Measurements from ENCODE around the gene SASH1. TPM values are rescaled to one million over a fixed set of nuclear protein-coding genes. Genes with fewer than 3 reads are reported as not detected.

SASH1 gene
- total and polyA plus RNA-seq, 9 of the 15 experiments (the other 6 are each of a cell fraction or from before 2014, with no cell fraction given), result 0.35 to 3.5 (median 1.6) TPM

GRCh38 chr6:148448369-148449012, 105.9 kb downstream of the SASH1 start:
- H3K4me1 ChIP-seq (replicated peaks in 1 of 2; ENCODE audit: control insufficient read depth in 2 of 2, insufficient read depth in 2 of 2, low read length in 2 of 2), result no peaks in the 10 kb centered on the region
- intact Hi-C loops (cut with micrococcal nuclease) (no loop called here), in situ Hi-C loops (cut with MboI) (no loop called here)
- H2AFZ ChIP-seq (ENCODE audit: low read depth, low read length), result no peak overlapping the region
- H3K9me1 ChIP-seq (ENCODE audit: control insufficient read depth, insufficient read depth, low read length), result no peaks in the 10 kb centered on the region
- no peak overlapping the region for H3K9ac ChIP-seq (ENCODE audit: insufficient read depth in 1 of 2, low read depth in 2 of 2, low read length in 2 of 2)
- H3K27ac ChIP-seq (ENCODE audit: extremely low read depth, low read depth, low read length), result no peak overlapping the region
- CTCF ChIA-PET (ENCODE audit: low intra/inter-chr PET ratio), result no interaction called here
- 0 out of 2 replicates have a peak, but pooled peaks cover 2% of the 10 kb centered on the region for H4K20me1 ChIP-seq (replicated peaks; ENCODE audit: control insufficient read depth, insufficient read depth, low read length)
- H3K4me3 ChIP-seq, result no peak overlapping the region
- 0% methylated on average over 6 of the region's 6 CpGs for WGBS (ENCODE audit: insufficient coverage, low coverage, missing lambda C conversion rate)
- no peaks in the 10 kb centered on the region for H3K36me3 ChIP-seq (ENCODE audit: control insufficient read depth, insufficient read depth, low read length)
- no peak overlapping the region for H3K4me2 ChIP-seq (ENCODE audit: insufficient read depth, low read length)
- POLR2A ChIA-PET, result no interaction called here
- DNase-seq (ENCODE audit: extremely low read depth in 1 of 4, low spot score in 3 of 4) (no peak), ATAC-seq (no peak), FAIRE-seq (no peak)
- H3K27me3 ChIP-seq (ENCODE audit: control insufficient read depth in 2 of 2, insufficient read depth in 2 of 2, low read length in 2 of 2), result peaks cover 27 to 45% of the 10 kb centered on the region in 2 experiments
- H3K9me3 ChIP-seq (replicated peaks; ENCODE audit: control insufficient read depth, insufficient read depth, low read depth, low read length), result no peaks in the 10 kb centered on the region
- no peaks in the 10 kb centered on the region for H3K79me2 ChIP-seq (ENCODE audit: control insufficient read depth, insufficient read depth, low read length)
- BruUV-seq (replicated peaks), result no TSS peak
- TF ChIP-seq SMAD4 (CRISPR knock-in tag; conservative IDR thresholded peaks at IDR 0.05) (no peak), CTBP1 (IDR thresholded peaks at IDR 0.05; ENCODE audit: borderline replicate concordance) (no peak), HBP1 (CRISPR knock-in tag; IDR thresholded peaks at IDR 0.05) (no peak), PHB (CRISPR knock-in tag; IDR thresholded peaks at IDR 0.05) (no peak), RFX7 (CRISPR knock-in tag; IDR thresholded peaks at IDR 0.05) (no peak), ZFPM2 (CRISPR knock-in tag; IDR thresholded peaks at IDR 0.05) (no peak), NR2C2 (CRISPR knock-in tag; IDR thresholded peaks at IDR 0.05) (no peak), NR2C2 (tag; IDR thresholded peaks at IDR 0.05) (no peak), TCF15 (CRISPR knock-in tag; IDR thresholded peaks at IDR 0.05) (no peak), ETS2 (tag; IDR thresholded peaks at IDR 0.05; ENCODE audit: borderline replicate concordance, poor library complexity, severe bottlenecking) (no peak), BMI1 (IDR thresholded peaks at IDR 0.05; ENCODE audit: low read length) (no peak), KLF16 (IDR thresholded peaks at IDR 0.05) (no peak)
